GM08714 (cell line): ENCODE results near the gene UBE3B.
"Not testable (repeated sequence)": the region's sequence is repeated elsewhere in the genome, so short reads cannot be mapped to it uniquely, and the experiment has no call there.

Experiments
- H3K4me3 ChIP-seq: fragments of 200-500 bp; sonication (Bioruptor generic); 2 replicates; pipeline ENCODE4 v1.5.1; 2014; ENCODE audit warnings: mild to moderate bottlenecking, low read length, inconsistent platforms
- ZNF274 ChIP-seq: IDR thresholded peaks from 2 replicates; pipeline ENCODE4 v1.6.1; 2012; ENCODE audit warnings: mild to moderate bottlenecking, low read depth, low read length

The UBE3B gene

GRCh38 chr12:109477185-109477962 lies at the start of gene UBE3B, which contains the start of gene KCTD10:
Gene UBE3B (plus strand): TSS chr12:109477634. CDS start chr12:109483552, 5,918 bp downstream.
Gene KCTD10 (minus strand): TSS chr12:109477300. CDS start chr12:109477262, 38 bp downstream.
- no peak for TF ChIP-seq ZNF274
- peak within 1 kb of the TSS; percentile 90 for H3K4me3 ChIP-seq

- no peak for TF ChIP-seq ZNF274
Measured at GRCh38 chr12:109428037-109428629, 49.3 kb upstream of the UBE3B start.

GRCh38 chr12:109428804-109429203 lies 48.6 kb upstream of the UBE3B start:
- not testable (repeated sequence) for H3K4me3 ChIP-seq

More at GRCh38 chr12:109428037-109428629, 49.3 kb upstream of the UBE3B start:
- H3K4me3 ChIP-seq, result no peak overlapping the region

GRCh38 chr12:109430244-109430643 lies 47.2 kb upstream of the UBE3B start:
- TF ChIP-seq ZNF274, result no peak
- no peak overlapping the region for H3K4me3 ChIP-seq

- TF ChIP-seq ZNF274, result no peak
- no peak overlapping the region for H3K4me3 ChIP-seq
Measured at GRCh38 chr12:109432431-109432830, 45.0 kb upstream of the UBE3B start.

GRCh38 chr12:109432842-109433304 lies 44.6 kb upstream of the UBE3B start:
- TF ChIP-seq ZNF274, result no peak
- H3K4me3 ChIP-seq, result no peak overlapping the region

GRCh38 chr12:109433618-109434017 lies 43.8 kb upstream of the UBE3B start:
- TF ChIP-seq ZNF274, result no peak
- H3K4me3 ChIP-seq, result no peak overlapping the region

GRCh38 chr12:109434582-109434981 lies 42.9 kb upstream of the UBE3B start:
- no peak for TF ChIP-seq ZNF274
- no peak overlapping the region for H3K4me3 ChIP-seq

- TF ChIP-seq ZNF274, result no peak
- H3K4me3 ChIP-seq, result no peak overlapping the region
Measured at GRCh38 chr12:109435428-109436187, 41.8 kb upstream of the UBE3B start.

- TF ChIP-seq ZNF274, result no peak
- no peak overlapping the region for H3K4me3 ChIP-seq
Measured at GRCh38 chr12:109436188-109436560, 41.3 kb upstream of the UBE3B start.

GRCh38 chr12:109439181-109439580 lies 38.3 kb upstream of the UBE3B start:
- no peak for TF ChIP-seq ZNF274
- no peak overlapping the region for H3K4me3 ChIP-seq

GRCh38 chr12:109439951-109440350 lies 37.5 kb upstream of the UBE3B start:
- H3K4me3 ChIP-seq, result not testable (repeated sequence)

GRCh38 chr12:109440851-109441490 lies 36.5 kb upstream of the UBE3B start:
- TF ChIP-seq ZNF274, result no peak
- H3K4me3 ChIP-seq, result no peak overlapping the region

GRCh38 chr12:109443794-109444193 lies 33.6 kb upstream of the UBE3B start:
- no peak for TF ChIP-seq ZNF274

More at GRCh38 chr12:109443794-109444193, 33.6 kb upstream of the UBE3B start:
- H3K4me3 ChIP-seq, result no peak overlapping the region
